Measurements from ENCODE around the gene VEGFA.
A peak's percentile ranks its signal among the peaks of the same experiment; 100 is the strongest.

Gene VEGFA

DNA sequence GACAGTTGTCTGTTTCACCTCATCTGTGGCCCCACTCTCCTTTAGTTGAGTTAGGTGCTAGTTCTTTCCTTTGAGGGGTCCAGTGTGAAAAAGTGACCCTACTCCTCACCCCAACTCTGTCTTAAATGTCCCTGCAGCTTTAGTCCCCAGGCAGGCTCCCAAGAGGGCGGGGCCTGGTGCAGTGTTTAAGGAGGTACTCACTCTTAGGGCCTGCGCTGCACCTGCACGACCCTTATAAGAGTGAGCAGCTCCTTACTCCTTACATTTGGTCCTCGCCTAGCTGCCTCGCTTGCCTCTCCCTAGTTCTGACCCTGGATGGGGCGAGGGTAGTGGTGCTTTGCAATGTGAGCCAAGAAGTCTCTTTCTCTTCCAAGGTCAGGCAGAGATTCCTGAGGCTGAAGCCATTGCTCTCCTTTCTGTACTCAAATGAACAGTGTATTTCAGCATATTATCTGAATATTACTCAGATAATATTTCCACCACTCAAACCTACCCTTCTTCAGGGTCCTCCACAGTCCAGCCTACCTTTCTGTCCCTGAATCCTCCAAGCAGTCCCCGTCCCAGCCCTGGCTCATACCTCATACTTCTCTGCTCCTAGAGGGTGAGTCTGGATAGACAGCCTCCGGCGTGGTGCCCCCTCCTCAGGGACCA lies 11.9 kb upstream of the VEGFA start:
- Histone ChIP-seq H3K27me3 (ENCODE audit: control insufficient read depth in 3 of 3, insufficient read depth in 3 of 3, low read depth in 1 of 3, low read length in 3 of 3) (peaks cover 0 to 55% (median 0%) of the 10 kb centered on the region in 3 experiments), H2BK120ac (ENCODE audit: low read depth, low read length) (no peak overlapping the region), H3K4me3 (ENCODE audit: low read length in 2 of 2) (no peak overlapping the region), H3K4me2 (ENCODE audit: insufficient read depth, low read length, poor library complexity, severe bottlenecking) (no peak overlapping the region), H3K27ac (replicated peaks; ENCODE audit: low read length) (no peak overlapping the region), H3K4me1 (ENCODE audit: control insufficient read depth in 2 of 2, insufficient read depth in 1 of 2, low read depth in 1 of 2, low read length in 2 of 2) (peaks cover 0 to 2% of the 10 kb centered on the region in 2 donors), H4K8ac (ENCODE audit: low read depth, low read length) (no peak overlapping the region), H3K14ac (ENCODE audit: low read length) (no peak overlapping the region), H3K18ac (ENCODE audit: low read length) (peak overlapping the region; percentile 12), H3K4ac (ENCODE audit: low read length) (no peak overlapping the region), H3K36me3 (replicated peaks in 1 of 2; ENCODE audit: control insufficient read depth in 2 of 2, insufficient read depth in 2 of 2, low read length in 2 of 2) (no peaks in the 10 kb centered on the region), H3K79me1 (ENCODE audit: low read depth, low read length) (no peaks in the 10 kb centered on the region), H2BK12ac (ENCODE audit: low read length) (no peak overlapping the region), H3K9ac (ENCODE audit: low read depth, low read length, poor library complexity) (no peak overlapping the region), H2BK5ac (ENCODE audit: low read length) (peak overlapping the region; percentile 29), H3K9me3 (replicated peaks in 1 of 2; ENCODE audit: control insufficient read depth in 2 of 2, insufficient read depth in 1 of 2, low read depth in 1 of 2, low read length in 2 of 2) (no peaks in the 10 kb centered on the region), H2AK5ac (ENCODE audit: low read depth, low read length) (no peak overlapping the region), H3K23ac (ENCODE audit: low read depth, low read length, poor library complexity) (no peak overlapping the region), H2BK15ac (ENCODE audit: low read length) (peak overlapping the region; percentile 6), H4K91ac (ENCODE audit: low read depth, low read length, poor library complexity) (no peak overlapping the region), H2AFZ (ENCODE audit: low read length) (peak overlapping the region; percentile 31)
- WGBS, 2 donors (ENCODE audit: extremely low coverage in 2 of 2, insufficient read length in 2 of 2, insufficient replicate concordance in 1 of 2), result no CpG with 5 or more reads among the region's 9 CpGs
- no peak for DNase-seq (ENCODE audit: low spot score)

DNA sequence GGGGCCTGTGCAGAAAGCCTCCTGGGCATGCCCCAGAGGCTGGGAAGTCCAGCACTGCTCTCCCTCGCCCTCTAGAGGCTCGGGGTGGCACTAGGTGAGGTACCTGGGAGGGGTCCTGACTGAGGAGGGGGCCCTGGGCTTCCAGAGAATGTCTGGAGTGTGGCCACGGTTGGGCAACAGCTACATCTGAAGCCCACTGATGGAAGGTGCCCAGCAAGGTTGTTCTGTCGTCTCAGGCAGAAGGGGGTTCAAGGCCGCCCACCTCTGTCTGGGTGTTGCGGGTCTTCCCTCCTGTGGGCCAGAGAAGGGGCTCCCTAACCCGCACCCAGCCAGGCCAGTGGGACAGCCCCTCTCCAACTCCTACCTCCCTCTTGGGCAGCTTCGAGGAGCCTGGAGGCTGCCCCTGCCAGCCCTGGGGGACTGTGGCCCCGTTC lies 11.4 kb upstream of the VEGFA start:
- peak; percentile 36 for DNase-seq (ENCODE audit: low spot score)
- Histone ChIP-seq H3K4me3 (ENCODE audit: low read length in 2 of 2) (no peak overlapping the region), H3K4ac (ENCODE audit: low read length) (no peak overlapping the region), H3K9ac (ENCODE audit: low read depth, low read length, poor library complexity) (no peak overlapping the region), H2BK15ac (ENCODE audit: low read length) (no peak overlapping the region), H2BK5ac (ENCODE audit: low read length) (no peak overlapping the region), H3K27ac (replicated peaks; ENCODE audit: low read length) (no peak overlapping the region), H3K18ac (ENCODE audit: low read length) (no peak overlapping the region), H2BK120ac (ENCODE audit: low read depth, low read length) (no peak overlapping the region), H4K8ac (ENCODE audit: low read depth, low read length) (no peak overlapping the region), H3K27me3 (ENCODE audit: control insufficient read depth in 3 of 3, insufficient read depth in 3 of 3, low read depth in 1 of 3, low read length in 3 of 3) (peaks cover 0 to 60% (median 0%) of the 10 kb centered on the region in 3 experiments), H2AFZ (ENCODE audit: low read length) (no peak overlapping the region), H3K4me2 (ENCODE audit: insufficient read depth, low read length, poor library complexity, severe bottlenecking) (no peak overlapping the region), H3K14ac (ENCODE audit: low read length) (no peak overlapping the region), H3K79me1 (ENCODE audit: low read depth, low read length) (no peaks in the 10 kb centered on the region), H3K4me1 (ENCODE audit: control insufficient read depth in 2 of 2, insufficient read depth in 1 of 2, low read depth in 1 of 2, low read length in 2 of 2) (peaks cover 0 to 2% of the 10 kb centered on the region in 2 donors), H2AK5ac (ENCODE audit: low read depth, low read length) (peak overlapping the region; percentile 72), H4K91ac (ENCODE audit: low read depth, low read length, poor library complexity) (no peak overlapping the region), H3K23ac (ENCODE audit: low read depth, low read length, poor library complexity) (no peak overlapping the region), H3K9me3 (replicated peaks in 1 of 2; ENCODE audit: control insufficient read depth in 2 of 2, insufficient read depth in 1 of 2, low read depth in 1 of 2, low read length in 2 of 2) (no peaks in the 10 kb centered on the region), H3K36me3 (replicated peaks in 1 of 2; ENCODE audit: control insufficient read depth in 2 of 2, insufficient read depth in 2 of 2, low read length in 2 of 2) (no peaks in the 10 kb centered on the region), H2BK12ac (ENCODE audit: low read length) (no peak overlapping the region)
- no CpG with 5 or more reads among the region's 9 CpGs for WGBS, 2 donors (ENCODE audit: extremely low coverage in 2 of 2, insufficient read length in 2 of 2, insufficient replicate concordance in 1 of 2)

GRCh38 chr6:43759136-43759906 lies 10.7 kb upstream of the VEGFA start:
- Histone ChIP-seq H3K27ac (replicated peaks; ENCODE audit: low read length) (no peak overlapping the region), H3K18ac (ENCODE audit: low read length) (no peak overlapping the region), H3K79me1 (ENCODE audit: low read depth, low read length) (no peaks in the 10 kb centered on the region), H3K4me3 (ENCODE audit: low read length in 2 of 2) (no peak overlapping the region), H2AFZ (ENCODE audit: low read length) (no peak overlapping the region), H3K23ac (ENCODE audit: low read depth, low read length, poor library complexity) (no peak overlapping the region), H4K91ac (ENCODE audit: low read depth, low read length, poor library complexity) (no peak overlapping the region), H2BK15ac (ENCODE audit: low read length) (no peak overlapping the region), H2BK12ac (ENCODE audit: low read length) (no peak overlapping the region), H3K4me2 (ENCODE audit: insufficient read depth, low read length, poor library complexity, severe bottlenecking) (no peak overlapping the region), H3K4ac (ENCODE audit: low read length) (no peak overlapping the region), H3K9ac (ENCODE audit: low read depth, low read length, poor library complexity) (peak overlapping the region; percentile 2), H3K9me3 (replicated peaks in 1 of 2; ENCODE audit: control insufficient read depth in 2 of 2, insufficient read depth in 1 of 2, low read depth in 1 of 2, low read length in 2 of 2) (no peaks in the 10 kb centered on the region), H3K4me1 (ENCODE audit: control insufficient read depth in 2 of 2, insufficient read depth in 1 of 2, low read depth in 1 of 2, low read length in 2 of 2) (peaks cover 0 to 2% of the 10 kb centered on the region in 2 donors), H4K8ac (ENCODE audit: low read depth, low read length) (no peak overlapping the region), H3K36me3 (replicated peaks in 1 of 2; ENCODE audit: control insufficient read depth in 2 of 2, insufficient read depth in 2 of 2, low read length in 2 of 2) (no peaks in the 10 kb centered on the region), H2AK5ac (ENCODE audit: low read depth, low read length) (peak overlapping the region; percentile 72), H2BK120ac (ENCODE audit: low read depth, low read length) (no peak overlapping the region), H3K27me3 (ENCODE audit: control insufficient read depth in 3 of 3, insufficient read depth in 3 of 3, low read depth in 1 of 3, low read length in 3 of 3) (peaks cover 0 to 61% (median 0%) of the 10 kb centered on the region in 3 experiments), H2BK5ac (ENCODE audit: low read length) (no peak overlapping the region), H3K14ac (ENCODE audit: low read length) (no peak overlapping the region)
- no CpG with 5 or more reads among the region's 7 CpGs for WGBS, 2 donors (ENCODE audit: extremely low coverage in 2 of 2, insufficient read length in 2 of 2, insufficient replicate concordance in 1 of 2)
- DNase-seq (ENCODE audit: low spot score), result no peak

DNA sequence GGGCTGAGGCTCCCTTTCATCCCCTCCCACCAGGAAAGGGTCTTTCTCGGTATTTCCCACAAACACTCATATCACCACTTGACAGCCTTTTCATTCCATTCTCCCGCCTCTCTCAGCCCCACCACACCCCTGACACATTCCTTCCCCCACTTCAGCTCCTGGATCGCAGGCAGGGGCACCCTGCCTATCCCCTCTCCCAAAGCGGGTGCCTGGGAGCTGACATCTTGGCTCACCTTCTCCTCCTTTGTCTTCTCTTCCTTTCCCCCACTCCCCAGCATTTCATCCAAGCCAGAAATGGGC lies 10.2 kb upstream of the VEGFA start:
- H4K91ac ChIP-seq (ENCODE audit: low read depth, low read length, poor library complexity), result no peak overlapping the region
- H2BK12ac ChIP-seq (ENCODE audit: low read length), result no peak overlapping the region
- H3K9me3 ChIP-seq (replicated peaks in 1 of 2; ENCODE audit: control insufficient read depth in 2 of 2, insufficient read depth in 1 of 2, low read depth in 1 of 2, low read length in 2 of 2), result no peaks in the 10 kb centered on the region
- no peak overlapping the region for H3K4me3 ChIP-seq (ENCODE audit: low read length in 2 of 2)
- no peak overlapping the region for H4K8ac ChIP-seq (ENCODE audit: low read depth, low read length)
- no peak for DNase-seq (ENCODE audit: low spot score)
- no peak overlapping the region for H3K4ac ChIP-seq (ENCODE audit: low read length)
- H3K18ac ChIP-seq (ENCODE audit: low read length), result no peak overlapping the region
- no peak overlapping the region for H2AK5ac ChIP-seq (ENCODE audit: low read depth, low read length)
- H3K23ac ChIP-seq (ENCODE audit: low read depth, low read length, poor library complexity), result no peak overlapping the region
- H2AFZ ChIP-seq (ENCODE audit: low read length), result no peak overlapping the region
- H3K9ac ChIP-seq (ENCODE audit: low read depth, low read length, poor library complexity), result no peak overlapping the region
- no peak overlapping the region for H3K4me2 ChIP-seq (ENCODE audit: insufficient read depth, low read length, poor library complexity, severe bottlenecking)
- H3K4me1 ChIP-seq (ENCODE audit: control insufficient read depth in 2 of 2, insufficient read depth in 1 of 2, low read depth in 1 of 2, low read length in 2 of 2), result peaks cover 0 to 6% of the 10 kb centered on the region in 2 donors
- H3K79me1 ChIP-seq (ENCODE audit: low read depth, low read length), result no peaks in the 10 kb centered on the region
- H3K27ac ChIP-seq (replicated peaks; ENCODE audit: low read length), result no peak overlapping the region
- H3K14ac ChIP-seq (ENCODE audit: low read length), result no peak overlapping the region
- no peak overlapping the region for H2BK120ac ChIP-seq (ENCODE audit: low read depth, low read length)
- H3K36me3 ChIP-seq (replicated peaks in 1 of 2; ENCODE audit: control insufficient read depth in 2 of 2, insufficient read depth in 2 of 2, low read length in 2 of 2), result no peaks in the 10 kb centered on the region
- no CpG with 5 or more reads among the region's 4 CpGs for WGBS, 2 donors (ENCODE audit: extremely low coverage in 2 of 2, insufficient read length in 2 of 2, insufficient replicate concordance in 1 of 2)
- peaks cover 0 to 65% (median 0%) of the 10 kb centered on the region in 3 experiments for H3K27me3 ChIP-seq (ENCODE audit: control insufficient read depth in 3 of 3, insufficient read depth in 3 of 3, low read depth in 1 of 3, low read length in 3 of 3)
- H2BK15ac ChIP-seq (ENCODE audit: low read length), result no peak overlapping the region
- H2BK5ac ChIP-seq (ENCODE audit: low read length), result no peak overlapping the region
